Osteoblast (primary cell): ENCODE measurements around the gene ATF7IP2. TPM values are rescaled to one million over a fixed set of nuclear protein-coding genes. Genes with fewer than 3 reads are reported as not detected.

Experiments used
- DNase-seq: peaks from one replicate; pipeline ENCODE4 v3.0.0; 2011; ENCODE audit warnings: low spot score, mixed read lengths; ENCODE audit not compliant: insufficient read length; ENCODE audit errors: missing footprints
- H2AFZ ChIP-seq: 2 replicates; pipeline ENCODE4 v1.6.0; 2011; ENCODE audit warnings: mild to moderate bottlenecking, low read length
- H3K27ac ChIP-seq: 2 replicates; pipeline ENCODE4 v1.5.1; 2011; ENCODE audit warnings: mild to moderate bottlenecking, low read depth, low read length, moderate library complexity
- H3K27me3 ChIP-seq: 2 replicates; pipeline ENCODE4 v1.6.0; 2012; ENCODE audit warnings: mild to moderate bottlenecking, control low read depth, inconsistent platforms, low read length, moderate library complexity; ENCODE audit not compliant: insufficient read depth
- H3K36me3 ChIP-seq: 2 replicates; pipeline ENCODE4 v1.5.1; 2011; ENCODE audit warnings: mild to moderate bottlenecking, low read length, control low read depth, moderate library complexity; ENCODE audit not compliant: insufficient read depth
- H3K4me1 ChIP-seq: 2 replicates; pipeline ENCODE4 v1.5.1; 2011; ENCODE audit warnings: mild to moderate bottlenecking, low read length, control low read depth, moderate library complexity; ENCODE audit not compliant: insufficient read depth
- H3K4me2 ChIP-seq: 2 replicates; pipeline ENCODE4 v1.6.0; 2011; ENCODE audit warnings: mild to moderate bottlenecking, low read length; ENCODE audit not compliant: insufficient read depth
- H3K4me3 ChIP-seq: fragments of 200-600 bp; sonication (generic); 3 replicates; pipeline ENCODE4 v1.5.1; 2012; ENCODE audit warnings: mild to moderate bottlenecking, low read length, inconsistent platforms; ENCODE audit not compliant: insufficient read depth
- H3K79me2 ChIP-seq: 2 replicates; pipeline ENCODE4 v1.6.0; 2012; ENCODE audit warnings: mild to moderate bottlenecking, low read length, control low read depth, inconsistent platforms; ENCODE audit not compliant: insufficient read depth
- H3K9me3 ChIP-seq: 2 replicates; pipeline ENCODE4 v1.5.1; 2011; ENCODE audit warnings: low read depth, low read length, control low read depth
- H4K20me1 ChIP-seq: 2 replicates; pipeline ENCODE4 v1.6.0; 2012; ENCODE audit warnings: mild to moderate bottlenecking, low read length, control low read depth; ENCODE audit not compliant: insufficient read depth
- total RNA-seq: library from RNA; depleted of rRNA; stranded (reverse); fragments of >200 nt; gene quantifications from 2 replicates; pipeline ENCODE4 v1.2.3, GENCODE V29; 2012
- TF ChIP-seq, protein P1 (sequence below): IDR thresholded peaks from 2 replicates; pipeline ENCODE4 v1.5.1; 2011; ENCODE audit warnings: mild to moderate bottlenecking, low read depth, low read length, moderate library complexity; ENCODE audit errors: extremely low read depth

Gene ATF7IP2, protein sequence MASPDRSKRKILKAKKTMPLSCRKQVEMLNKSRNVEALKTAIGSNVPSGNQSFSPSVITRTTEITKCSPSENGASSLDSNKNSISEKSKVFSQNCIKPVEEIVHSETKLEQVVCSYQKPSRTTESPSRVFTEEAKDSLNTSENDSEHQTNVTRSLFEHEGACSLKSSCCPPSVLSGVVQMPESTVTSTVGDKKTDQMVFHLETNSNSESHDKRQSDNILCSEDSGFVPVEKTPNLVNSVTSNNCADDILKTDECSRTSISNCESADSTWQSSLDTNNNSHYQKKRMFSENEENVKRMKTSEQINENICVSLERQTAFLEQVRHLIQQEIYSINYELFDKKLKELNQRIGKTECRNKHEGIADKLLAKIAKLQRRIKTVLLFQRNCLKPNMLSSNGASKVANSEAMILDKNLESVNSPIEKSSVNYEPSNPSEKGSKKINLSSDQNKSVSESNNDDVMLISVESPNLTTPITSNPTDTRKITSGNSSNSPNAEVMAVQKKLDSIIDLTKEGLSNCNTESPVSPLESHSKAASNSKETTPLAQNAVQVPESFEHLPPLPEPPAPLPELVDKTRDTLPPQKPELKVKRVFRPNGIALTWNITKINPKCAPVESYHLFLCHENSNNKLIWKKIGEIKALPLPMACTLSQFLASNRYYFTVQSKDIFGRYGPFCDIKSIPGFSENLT
- 8.0 and 11.2 TPM in 2 replicates for total RNA-seq

DNA sequence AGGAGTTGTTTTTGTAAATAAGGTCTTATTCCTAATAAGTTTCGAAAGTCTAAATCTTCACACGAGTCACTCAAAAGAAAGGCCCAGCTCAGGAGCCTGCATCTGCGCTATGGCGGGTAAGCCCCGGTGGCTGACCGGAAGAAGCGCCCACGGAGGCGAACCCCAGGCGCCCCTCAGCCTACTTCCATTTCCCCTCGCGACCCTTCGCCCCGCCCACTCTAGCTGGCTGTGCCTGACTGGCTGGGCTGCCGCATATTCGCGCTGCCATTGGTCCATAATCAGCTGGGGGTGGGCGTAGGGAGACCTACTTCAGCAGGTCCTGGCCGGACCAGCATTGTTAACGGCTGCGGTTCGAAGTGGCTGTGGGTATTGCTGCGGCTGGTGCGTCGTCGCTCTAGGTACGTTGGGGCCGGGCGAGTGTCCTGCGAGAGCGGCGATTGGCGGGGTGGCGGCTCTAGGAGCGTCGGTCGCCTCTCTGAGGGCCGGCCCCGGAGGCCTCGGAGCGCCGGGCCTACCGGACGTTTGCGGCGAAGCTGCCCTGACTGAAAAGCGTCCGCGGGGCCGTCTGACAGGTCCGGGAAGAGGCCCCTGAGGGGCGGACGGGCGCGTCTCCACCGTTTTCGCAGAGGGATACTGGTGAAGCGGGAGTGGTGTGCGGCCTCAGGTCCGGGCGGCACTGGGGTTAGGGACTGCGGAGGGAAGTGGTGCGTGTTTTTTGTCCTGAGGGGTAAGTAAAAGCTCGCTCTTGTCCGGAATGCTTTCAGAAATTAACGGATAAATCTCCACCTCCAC is at the start of gene ATF7IP2:
TSS of gene ATF7IP2 (plus strand) at position 337 of the 792 bp plus-strand sequence. CDS start 44,560 bp downstream, outside the sequence.
- peak; percentile 98 for DNase-seq
- Histone ChIP-seq H3K36me3 (peaks cover 3% of the 10 kb centered on the region), H3K27me3 (no peaks in the 10 kb centered on the region), H3K4me3 (peak within 1 kb of the TSS; percentile 88), H3K79me2 (peaks cover 12% of the 10 kb centered on the region), H3K27ac (peak within 1 kb of the TSS; percentile 62), H3K4me1 (peaks cover 7% of the 10 kb centered on the region), H4K20me1 (peaks cover 2% of the 10 kb centered on the region), H2AFZ (peak within 1 kb of the TSS; percentile 96), H3K4me2 (peak within 1 kb of the TSS; percentile 90), H3K9me3 (no peaks in the 10 kb centered on the region)
- TF ChIP-seq, protein P1, sequence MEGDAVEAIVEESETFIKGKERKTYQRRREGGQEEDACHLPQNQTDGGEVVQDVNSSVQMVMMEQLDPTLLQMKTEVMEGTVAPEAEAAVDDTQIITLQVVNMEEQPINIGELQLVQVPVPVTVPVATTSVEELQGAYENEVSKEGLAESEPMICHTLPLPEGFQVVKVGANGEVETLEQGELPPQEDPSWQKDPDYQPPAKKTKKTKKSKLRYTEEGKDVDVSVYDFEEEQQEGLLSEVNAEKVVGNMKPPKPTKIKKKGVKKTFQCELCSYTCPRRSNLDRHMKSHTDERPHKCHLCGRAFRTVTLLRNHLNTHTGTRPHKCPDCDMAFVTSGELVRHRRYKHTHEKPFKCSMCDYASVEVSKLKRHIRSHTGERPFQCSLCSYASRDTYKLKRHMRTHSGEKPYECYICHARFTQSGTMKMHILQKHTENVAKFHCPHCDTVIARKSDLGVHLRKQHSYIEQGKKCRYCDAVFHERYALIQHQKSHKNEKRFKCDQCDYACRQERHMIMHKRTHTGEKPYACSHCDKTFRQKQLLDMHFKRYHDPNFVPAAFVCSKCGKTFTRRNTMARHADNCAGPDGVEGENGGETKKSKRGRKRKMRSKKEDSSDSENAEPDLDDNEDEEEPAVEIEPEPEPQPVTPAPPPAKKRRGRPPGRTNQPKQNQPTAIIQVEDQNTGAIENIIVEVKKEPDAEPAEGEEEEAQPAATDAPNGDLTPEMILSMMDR = no peak

DNA sequence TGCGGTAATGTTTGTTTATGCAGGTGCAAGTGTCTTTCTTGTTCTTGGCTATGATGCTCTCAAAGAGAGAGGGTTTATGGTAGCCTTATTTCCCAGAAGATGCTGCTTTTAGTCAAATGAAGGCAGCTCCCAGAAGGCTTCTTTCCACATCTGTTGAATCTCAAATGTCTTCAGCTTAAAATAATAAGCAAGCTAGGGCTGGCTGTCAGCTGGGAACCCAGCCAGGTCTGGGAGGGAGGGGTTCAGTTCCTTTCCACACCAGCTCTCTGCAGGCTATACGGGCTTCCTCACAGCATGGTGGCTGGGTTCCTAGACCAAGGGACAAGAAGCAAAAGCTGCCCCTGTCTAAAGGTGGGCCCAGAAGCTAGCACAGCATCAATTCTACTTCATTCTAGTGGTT is 47.4 kb upstream of the ATF7IP2 start:
- H3K36me3 ChIP-seq = no peaks in the 10 kb centered on the region
- TF ChIP-seq, protein P1 = no peak
- H4K20me1 ChIP-seq = no peaks in the 10 kb centered on the region
- H3K27me3 ChIP-seq = no peaks in the 10 kb centered on the region
- no peak overlapping the region for H3K4me2 ChIP-seq
- no peak overlapping the region for H3K27ac ChIP-seq
- H3K4me3 ChIP-seq = no peak overlapping the region
- H3K79me2 ChIP-seq = no peaks in the 10 kb centered on the region
- DNase-seq = no peak
- H2AFZ ChIP-seq = no peak overlapping the region
- H3K9me3 ChIP-seq = no peaks in the 10 kb centered on the region
- peaks cover 10% of the 10 kb centered on the region for H3K4me1 ChIP-seq

DNA sequence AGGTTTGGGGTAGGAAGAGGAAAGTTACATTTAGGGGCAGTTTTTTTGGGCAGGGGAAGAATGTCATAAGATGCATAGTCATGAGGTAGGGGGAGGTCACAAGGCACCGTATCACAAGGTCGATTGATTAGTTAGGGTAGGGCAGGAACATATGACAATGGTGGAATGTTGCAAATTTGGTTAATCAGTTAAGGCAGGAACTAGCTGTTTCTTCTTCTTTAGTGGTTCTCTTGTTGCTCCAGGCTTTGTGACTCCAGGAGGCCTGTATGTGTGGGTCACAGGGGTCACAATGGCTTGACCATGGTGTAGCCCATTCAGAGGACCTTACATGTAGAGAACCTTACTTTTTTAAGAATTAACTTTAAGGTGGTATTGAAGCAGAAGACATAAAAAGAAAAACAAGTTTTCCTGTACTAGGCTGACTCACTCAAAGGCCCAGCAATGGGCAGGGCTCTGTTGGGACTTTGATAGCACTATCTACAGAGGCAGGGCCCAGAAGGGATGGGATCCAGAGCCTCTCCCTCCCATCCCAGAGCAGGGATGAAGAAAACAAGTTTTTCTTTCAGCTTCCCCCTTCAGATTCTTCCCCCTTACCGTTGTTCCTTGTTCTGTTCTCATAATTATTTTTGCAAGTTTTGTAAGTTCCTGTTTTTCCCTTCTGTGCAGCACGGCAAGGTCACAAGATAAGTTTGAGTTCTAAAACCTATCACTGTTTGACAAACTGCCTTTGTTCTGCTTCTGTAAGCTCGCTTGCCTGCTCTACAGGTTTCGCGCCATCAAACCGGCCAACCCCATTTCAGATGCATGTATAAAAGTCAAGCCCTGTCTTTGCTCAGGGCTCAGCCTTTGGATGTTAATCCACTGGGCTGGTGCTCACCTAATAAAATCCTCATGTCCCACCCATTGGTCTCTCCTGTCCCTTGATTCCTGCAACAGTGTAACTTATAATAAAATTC is 45.8 kb upstream of the ATF7IP2 start:
- H3K4me3 ChIP-seq = no peak overlapping the region
- H3K27ac ChIP-seq = no peak overlapping the region
- no peaks in the 10 kb centered on the region for H4K20me1 ChIP-seq
- peaks cover 10% of the 10 kb centered on the region for H3K4me1 ChIP-seq
- no peaks in the 10 kb centered on the region for H3K9me3 ChIP-seq
- no peak for DNase-seq
- H3K36me3 ChIP-seq = no peaks in the 10 kb centered on the region
- H3K79me2 ChIP-seq = no peaks in the 10 kb centered on the region
- TF ChIP-seq, protein P1 = no peak
- no peaks in the 10 kb centered on the region for H3K27me3 ChIP-seq
- no peak overlapping the region for H2AFZ ChIP-seq
- H3K4me2 ChIP-seq = no peak overlapping the region
